GM19455 (cell line): Measurements from ENCODE around the gene RIMBP2.
"Not testable (repeated sequence)": the region's sequence is repeated elsewhere in the genome, so short reads cannot be mapped to it uniquely, and the experiment has no call there.

Experiments used
- ATAC-seq: cut with Tn5 transposase; IDR thresholded peaks from one replicate; pipeline ENCODE4 v1.9.1; 2021; ENCODE audit not compliant: unreplicated experiment

RIMBP2 gene

DNA sequence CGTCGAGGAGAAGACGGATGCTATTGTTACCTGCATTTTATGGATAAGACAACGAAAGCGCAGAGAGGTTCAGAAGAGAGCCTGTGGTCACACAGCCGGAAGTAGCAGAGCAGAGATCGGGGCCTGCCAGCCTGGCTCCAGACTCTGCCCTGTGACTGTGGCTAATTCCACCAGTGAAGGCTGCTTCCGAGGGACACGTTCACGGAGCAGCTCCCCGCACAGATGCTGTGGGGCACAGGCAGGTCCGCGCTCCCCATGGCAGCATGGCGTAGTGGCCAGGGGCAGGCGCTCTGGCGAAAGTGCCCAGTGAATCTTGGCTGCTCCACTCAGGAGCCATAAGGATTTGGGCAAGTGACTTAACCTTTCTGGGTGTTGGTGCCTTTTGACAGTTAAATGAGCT lies 9.8 kb downstream of the RIMBP2 start:
- no peak for ATAC-seq

GRCh38 chr12:130705178-130705822 lies 10.8 kb downstream of the RIMBP2 start:
- ATAC-seq = no peak

DNA sequence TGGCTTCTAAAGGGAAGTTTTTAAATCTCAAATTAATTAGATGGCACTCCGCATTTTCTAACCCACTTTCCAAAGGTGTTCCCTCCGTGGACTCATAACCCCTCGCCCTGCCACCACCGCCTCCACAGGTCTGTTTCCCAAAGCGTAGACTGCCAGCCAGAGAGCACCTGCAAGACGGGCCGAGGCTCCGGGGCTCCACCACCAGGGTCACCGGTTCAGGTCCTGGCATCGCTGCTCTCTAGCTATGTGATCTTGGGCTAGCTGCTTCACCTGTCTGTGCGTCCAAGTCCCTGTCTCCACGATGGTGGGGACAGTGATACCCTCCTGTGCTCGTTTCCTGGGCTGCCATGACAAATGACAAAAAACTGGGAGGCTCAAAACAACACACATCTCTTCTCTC lies 11.5 kb downstream of the RIMBP2 start:
- no peak for ATAC-seq

GRCh38 chr12:130703733-130704375 lies 12.2 kb downstream of the RIMBP2 start:
- no peak for ATAC-seq

GRCh38 chr12:130702966-130703732 lies 12.9 kb downstream of the RIMBP2 start:
- ATAC-seq = no peak

GRCh38 chr12:130701402-130701744 lies 14.7 kb downstream of the RIMBP2 start:
- no peak for ATAC-seq

DNA sequence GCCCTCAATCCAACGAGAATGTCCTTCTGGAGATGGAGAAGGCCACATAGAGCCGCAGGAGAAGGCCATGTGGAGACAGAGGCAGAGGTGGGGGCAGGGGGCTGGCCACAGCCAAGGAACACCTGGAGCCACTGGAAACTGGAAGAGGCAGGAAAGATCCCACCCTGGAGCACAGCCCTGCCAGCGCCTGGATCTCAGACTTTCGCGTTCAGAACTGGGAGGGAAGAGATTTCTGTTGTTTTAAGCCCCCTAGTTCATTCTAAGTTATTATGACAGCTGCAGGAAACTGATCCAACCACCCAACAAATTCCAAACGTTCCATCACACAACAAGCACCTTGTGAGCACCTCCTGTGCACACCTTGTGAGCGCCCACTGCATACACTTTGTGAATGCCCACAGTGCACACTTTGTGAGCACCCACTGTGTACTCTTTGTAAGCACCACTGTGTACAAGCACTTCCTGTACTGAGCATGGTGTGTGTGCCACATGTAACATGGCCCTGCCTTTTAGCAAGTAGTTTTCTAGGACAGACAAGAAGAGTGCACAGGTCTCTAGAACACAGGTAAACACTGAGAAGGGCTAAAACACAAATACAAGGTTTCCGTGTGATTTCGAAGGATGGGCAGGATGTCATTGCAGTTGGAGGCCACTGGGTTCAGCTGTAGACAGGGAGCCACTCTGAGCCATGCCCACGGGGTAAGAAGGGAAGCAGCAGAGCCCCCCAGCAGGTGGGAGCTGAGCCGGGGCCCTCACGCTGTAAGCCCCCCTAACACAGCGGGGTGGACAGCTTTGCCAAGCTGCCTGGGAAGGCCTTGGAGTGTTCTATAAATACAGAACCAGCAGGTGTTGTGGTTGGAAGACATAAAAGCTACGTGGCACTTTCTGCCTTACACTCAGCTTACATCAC lies 15.4 kb downstream of the RIMBP2 start:
- ATAC-seq = no peak

GRCh38 chr12:130698106-130698505 lies 18.0 kb downstream of the RIMBP2 start:
- ATAC-seq = no peak

DNA sequence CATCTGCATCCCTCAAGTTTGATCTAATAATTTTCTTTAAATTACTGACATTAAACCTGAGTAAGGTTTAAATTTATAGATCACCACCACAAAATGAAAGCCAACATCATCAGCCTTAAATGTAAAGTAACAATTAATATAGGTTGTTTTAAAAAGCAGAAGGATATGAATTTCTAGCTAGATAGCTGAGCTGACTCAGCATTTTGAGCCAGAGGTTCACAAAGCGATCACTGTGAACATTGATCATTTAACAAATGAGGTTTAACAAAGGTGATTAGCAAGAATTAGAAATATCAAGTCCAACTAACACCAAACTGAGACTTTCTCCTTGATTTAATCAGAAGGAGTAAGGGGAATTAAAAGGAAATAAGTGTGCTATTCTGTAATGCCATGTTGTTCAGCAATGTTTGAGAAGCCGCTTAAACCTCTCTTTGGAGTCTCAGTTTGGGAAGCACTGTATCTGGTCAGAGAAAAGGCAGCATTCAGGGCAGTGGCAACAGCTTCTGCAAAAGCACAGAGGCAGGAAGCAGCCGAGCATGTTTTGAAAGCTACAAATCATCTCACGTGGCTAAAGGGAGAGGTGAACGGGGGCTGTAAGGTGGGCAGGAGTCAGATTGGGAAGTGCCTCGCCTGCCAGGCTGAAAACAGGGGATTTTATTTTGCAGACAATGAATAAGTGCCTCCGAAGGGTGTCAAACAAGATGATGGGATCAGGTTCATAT lies 19.6 kb downstream of the RIMBP2 start:
- ATAC-seq = no peak

- ATAC-seq = no peak
Observed at GRCh38 chr12:130695061-130695460, 21.0 kb downstream of the RIMBP2 start.

GRCh38 chr12:130689408-130690405 lies 26.4 kb downstream of the RIMBP2 start:
- no peak for ATAC-seq

DNA sequence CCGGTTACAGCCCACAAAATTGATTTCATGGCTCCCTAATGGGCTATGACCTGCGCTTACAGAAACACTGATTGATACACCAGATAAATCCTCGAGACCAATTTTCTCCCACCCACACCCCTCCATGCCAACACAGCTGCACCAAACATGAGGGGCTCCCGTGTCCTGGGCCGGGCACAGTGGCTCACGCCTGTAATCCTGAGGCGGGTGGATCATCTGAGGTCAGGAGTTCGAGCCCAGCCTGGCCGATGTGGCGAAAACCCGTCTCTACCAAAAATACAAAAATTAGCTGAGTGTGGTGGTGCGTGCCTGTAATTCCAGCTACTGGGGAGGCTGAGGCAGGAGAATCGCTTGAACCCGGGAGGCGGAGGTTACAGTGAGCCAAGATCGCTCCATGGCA lies 27.1 kb downstream of the RIMBP2 start:
- not testable (repeated sequence) for ATAC-seq

DNA sequence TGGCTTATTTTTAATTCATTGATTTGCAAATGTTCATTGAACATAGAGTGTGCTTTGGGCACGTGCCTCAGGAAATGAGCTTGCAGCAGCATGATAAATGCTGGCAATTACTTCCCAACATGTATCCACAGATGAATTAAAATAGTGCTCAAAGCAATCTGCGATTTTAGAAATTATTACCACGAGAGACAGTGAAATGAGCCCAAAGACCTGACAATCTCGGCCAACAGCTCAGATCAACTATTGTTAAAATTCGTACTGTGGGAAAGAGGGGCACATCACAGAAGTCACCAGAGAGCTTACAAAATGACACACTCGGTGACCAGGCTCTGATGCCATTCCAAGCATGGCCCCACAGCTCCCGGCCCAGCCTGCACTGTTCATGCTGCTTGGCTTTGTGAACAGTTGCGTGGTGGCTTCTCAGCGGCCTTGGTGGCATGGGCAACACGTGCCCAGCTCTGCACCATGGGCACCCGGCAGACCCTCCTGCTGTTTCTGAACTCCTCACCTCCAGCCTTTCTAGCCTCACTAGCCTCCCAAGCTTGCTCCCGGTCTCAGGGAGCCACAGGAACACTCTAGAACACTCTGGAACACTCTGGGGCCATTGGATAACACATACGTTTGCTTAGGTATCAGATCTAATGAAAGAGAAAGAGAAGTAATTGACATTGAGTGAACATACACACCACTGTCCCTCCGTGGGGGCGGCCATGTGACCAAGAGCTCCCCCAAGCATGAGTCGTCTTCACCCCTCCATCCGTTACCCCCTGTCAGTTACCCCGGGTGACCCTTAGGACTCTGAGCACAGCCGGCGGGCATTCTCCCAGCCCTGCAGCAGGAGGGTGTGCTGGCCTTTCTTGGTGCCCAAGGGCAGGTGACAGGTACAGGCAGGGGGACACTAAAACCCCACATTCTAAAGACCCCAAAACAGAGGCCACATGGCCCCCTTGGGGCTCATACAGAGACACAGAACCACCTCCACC lies 28.0 kb downstream of the RIMBP2 start:
- no peak for ATAC-seq

DNA sequence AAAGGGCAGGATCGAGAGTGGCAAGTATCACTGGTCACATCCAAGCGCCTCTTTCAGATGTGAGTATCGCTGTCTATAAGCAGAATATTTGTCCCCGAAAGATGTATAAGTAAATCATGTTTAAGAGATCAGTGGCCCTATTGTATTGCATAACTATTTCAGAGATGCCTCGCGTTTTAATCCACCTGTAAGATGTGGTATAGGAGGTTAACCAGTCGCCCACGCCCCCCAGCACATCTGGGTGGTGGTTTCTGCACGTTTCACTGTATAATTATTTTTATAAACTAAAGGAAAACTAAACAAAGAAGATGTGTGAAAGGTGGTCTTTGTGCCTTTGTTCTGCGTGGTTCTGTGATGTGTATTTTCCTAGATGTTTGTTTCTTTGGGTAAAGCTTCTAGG lies 28.9 kb downstream of the RIMBP2 start:
- no peak for ATAC-seq

- no peak for ATAC-seq
Observed at GRCh38 chr12:130686511-130686991, 29.5 kb downstream of the RIMBP2 start.

- ATAC-seq = no peak
Observed at GRCh38 chr12:130685850-130686249, 30.2 kb downstream of the RIMBP2 start.

- no peak for ATAC-seq
Observed at GRCh38 chr12:130685250-130685787, 30.8 kb downstream of the RIMBP2 start.

DNA sequence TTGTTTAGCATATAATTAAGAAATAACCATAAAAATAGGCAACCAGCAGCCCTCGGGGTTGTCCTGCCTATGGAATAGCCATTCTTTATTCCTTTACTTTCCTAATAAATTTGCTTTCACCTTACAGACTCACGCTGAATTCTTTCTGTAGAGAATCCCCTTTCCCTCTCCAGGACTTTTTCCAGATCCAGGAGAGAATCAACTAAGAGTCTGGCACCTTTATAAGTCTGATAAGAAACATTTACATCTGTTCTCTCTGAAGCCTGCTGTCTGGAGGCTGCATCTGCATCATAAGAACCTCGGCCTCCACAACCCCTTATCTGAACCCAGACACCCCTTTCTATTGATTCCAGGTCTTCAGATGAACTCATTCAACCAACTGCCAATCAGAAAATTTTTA lies 32.3 kb downstream of the RIMBP2 start:
- ATAC-seq = no peak
